Kasumi-1 (cell line): Measurements from ENCODE around the gene ERAP2.

Source experiments
- DNase-seq, 2 experiments: peaks; one replicate each; lab custom pipeline; 2025; lab: John Stamatoyannopoulos, UW

The ERAP2 gene

GRCh38 chr5:96863949-96864584 lies 12.2 kb upstream of the ERAP2 start:
- no peak for DNase-seq

DNA sequence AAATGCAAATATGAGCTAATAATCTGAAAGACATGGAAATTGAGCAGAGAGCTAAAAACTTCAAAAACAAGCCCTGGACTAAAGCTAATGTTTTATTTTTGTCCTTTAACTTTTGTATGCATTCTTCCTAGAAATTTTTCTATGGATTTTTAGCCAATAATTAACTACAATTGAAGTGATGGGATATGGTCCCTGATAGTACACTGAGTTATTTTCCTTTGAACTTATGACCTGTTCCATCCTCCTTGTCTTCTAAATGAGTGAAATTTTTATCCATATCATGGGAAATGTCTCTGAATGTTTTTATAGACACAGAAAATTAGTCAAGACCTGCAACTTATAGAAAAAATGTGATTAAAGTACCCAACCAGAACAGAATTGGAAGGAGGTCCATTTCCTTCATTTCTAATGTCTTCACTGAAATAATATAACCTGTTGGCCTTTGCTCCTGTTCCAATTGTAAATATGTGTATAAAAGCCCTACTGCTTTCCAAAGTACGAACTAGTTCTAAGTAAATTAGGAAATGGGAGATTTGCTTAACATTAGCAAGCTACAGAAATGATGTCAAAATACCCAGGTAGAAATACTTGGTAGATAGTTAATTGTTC lies 11.3 kb upstream of the ERAP2 start:
- no peak for DNase-seq

GRCh38 chr5:96868603-96869371 lies 7.5 kb upstream of the ERAP2 start:
- peak; percentile 80 to 83 for DNase-seq

GRCh38 chr5:96869372-96869641 lies 7.0 kb upstream of the ERAP2 start:
- DNase-seq, result no peak

DNA sequence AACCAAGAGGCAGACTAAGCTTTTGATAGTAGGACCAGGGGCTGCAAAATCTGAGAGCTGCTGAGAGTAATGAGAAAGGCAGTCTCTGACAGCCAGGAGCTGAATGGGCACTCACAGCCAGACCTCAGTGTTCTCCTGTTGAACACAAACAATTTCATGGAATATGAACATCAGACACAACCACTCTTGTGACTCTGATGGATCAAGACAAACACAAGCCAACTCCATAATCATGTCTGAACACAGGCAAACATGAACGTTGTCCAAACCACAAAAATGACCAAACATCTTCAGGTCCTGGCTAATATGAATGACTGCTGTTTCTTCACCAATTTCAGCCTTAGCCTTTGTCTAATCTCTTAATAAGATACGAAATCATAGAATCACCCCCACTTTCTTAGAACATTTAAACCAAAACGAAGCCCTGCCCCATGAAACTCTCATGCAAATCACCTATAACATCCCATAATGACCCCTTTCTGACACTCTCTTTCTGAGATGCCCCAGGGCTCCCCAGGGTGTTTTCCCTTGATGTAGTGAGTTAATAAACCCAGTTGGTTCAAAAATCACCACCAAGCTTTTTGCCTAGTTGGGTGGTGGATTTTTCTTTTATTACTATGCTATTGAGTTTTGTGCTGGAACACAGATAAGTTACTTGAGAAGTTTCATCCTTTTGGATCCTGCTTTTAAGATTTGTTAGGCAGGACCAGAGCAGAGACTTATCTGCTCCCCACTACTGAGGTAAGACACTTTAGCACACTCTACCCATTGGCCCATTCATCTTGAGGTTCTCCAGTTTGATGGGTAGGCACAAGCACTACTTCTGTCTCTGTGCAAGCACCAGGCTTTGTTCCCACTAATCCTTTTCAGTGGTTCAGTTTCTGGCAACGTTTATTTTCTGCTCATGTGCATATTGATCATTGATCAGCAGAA lies 5.9 kb upstream of the ERAP2 start:
- no peak for DNase-seq

DNA sequence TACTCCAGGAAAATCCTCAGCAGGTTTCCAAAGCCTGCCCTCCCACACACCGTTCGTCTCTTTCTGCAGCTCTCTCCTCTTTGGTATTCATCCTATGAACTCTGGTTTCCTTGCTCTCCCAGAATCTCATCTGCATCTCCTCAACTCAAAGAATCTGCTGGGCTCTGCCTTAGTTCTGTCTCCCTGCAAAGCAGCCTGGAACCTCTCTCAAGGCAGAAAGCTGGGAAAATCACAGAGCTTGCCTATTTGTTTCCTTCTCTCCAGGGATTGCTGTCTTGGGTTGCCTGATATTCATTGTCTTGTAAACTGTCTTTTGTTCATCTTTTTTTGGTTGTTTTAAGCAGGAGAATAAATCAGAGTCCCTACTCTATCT lies 5.3 kb upstream of the ERAP2 start:
- DNase-seq, result no peak

DNA sequence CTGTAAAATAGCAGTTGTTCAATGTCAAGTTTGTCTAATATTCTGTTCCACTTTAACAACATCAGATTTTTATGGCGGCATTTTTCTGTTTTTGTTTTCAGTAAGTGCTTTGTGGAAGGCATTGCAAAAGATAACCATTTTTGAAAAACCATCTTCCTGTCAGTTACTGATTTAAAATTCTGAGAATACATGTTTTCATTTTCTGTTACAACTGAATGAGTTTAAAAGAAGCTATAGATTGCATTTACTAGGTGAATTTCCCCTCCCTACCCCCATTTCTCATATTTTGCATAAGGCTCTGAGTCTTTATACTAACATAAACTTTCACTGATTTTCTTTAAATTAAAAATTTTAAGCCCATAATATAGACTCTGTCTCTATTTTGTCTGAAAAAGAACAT lies 4.6 kb upstream of the ERAP2 start:
- no peak for DNase-seq

DNA sequence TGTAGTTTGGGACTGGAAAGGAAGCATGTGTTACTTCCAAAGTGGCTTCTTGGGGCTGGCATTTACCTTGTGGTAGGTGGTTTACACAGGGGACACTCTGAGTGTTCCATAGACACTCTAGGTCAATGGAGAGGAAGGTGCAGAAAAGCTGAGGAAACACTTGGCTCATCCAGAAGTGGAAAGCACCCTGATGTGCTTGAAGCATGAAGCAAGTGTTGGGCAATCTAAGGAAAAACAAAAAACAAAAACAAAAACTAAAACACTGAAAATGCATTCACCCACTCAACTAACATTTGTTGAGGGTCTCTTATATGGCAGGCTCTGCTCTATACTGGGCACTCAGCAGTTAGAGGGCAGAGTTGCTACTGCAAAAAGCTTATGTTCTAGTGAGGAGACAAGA lies 2.9 kb upstream of the ERAP2 start:
- no peak for DNase-seq

- no peak for DNase-seq
Observed at GRCh38 chr5:96874631-96875030, 1.7 kb upstream of the ERAP2 start.

- DNase-seq, result peak; percentile 18 to 47
Observed at GRCh38 chr5:96875791-96876291, 459 bp upstream of the ERAP2 start.

- DNase-seq, result peak in 1 of 2 experiments; percentile 10
Observed at GRCh38 chr5:96876977-96877469, 723 bp downstream of the ERAP2 start.

GRCh38 chr5:96879665-96880064 lies 3.4 kb downstream of the ERAP2 start:
- no peak for DNase-seq

DNA sequence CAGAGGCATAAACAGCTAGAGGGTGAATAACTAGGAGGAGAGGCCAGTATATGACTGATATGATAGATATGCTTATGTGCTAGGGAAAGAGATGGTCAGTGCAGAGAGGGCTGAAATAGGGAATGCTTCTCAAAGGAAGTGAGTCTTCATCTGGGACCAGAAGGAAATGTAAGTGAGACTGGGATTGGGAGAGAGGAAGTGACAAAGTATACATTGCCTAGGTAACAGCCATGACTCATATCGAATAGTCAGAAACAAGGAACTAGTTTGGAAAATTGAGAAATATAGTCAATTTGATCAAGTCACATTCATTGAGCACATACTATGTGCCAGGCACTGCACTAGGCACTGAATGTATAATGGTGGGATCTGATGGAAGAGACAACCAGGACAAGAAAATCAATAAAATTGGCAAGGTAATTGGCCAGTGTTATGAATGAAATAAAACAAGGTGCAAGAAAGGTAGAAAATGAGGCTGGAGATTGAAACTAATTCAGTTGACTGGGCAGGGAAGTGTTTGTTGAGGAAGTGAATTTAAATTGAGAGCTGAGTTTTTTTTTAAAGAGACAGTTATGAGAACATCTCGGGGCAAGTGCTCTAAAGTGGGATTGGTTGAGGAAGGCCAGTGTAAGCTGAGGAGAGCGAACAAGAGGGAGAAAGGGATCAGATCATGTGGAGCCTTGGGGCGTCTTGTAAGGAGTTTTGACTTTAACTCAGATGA lies 4.3 kb downstream of the ERAP2 start:
- DNase-seq, result peak; percentile 34

DNA sequence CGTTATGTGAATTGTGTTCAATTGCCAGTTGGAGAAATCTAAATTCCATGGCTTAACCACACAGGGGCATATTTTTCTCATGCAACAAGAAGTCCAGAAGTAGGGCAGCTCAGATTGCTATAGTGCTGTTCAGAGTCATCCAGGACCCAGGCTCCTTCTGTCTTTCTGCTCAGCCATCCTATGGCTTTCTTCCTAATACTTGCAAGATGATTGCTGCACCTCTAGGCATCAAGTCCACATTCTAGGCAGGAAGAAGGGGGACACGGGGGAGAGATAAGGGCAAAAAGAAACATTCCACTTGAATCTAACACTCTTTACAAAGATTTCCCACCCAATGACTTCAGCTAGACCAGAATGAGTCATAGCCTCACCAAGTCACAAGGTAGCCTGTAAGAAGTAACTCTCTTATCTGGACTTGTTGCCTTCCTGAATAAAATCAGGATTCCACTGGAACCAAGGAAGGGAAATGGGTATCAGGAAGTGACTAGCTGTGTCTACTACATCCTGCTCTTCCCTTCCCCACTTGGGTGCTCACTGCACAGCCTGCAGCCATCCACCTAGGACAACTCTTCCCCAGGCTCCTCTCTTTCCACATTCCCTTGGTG lies 5.3 kb downstream of the ERAP2 start:
- no peak for DNase-seq

GRCh38 chr5:96883871-96884270 lies 7.6 kb downstream of the ERAP2 start:
- DNase-seq, result no peak

GRCh38 chr5:96884995-96885394 lies 8.7 kb downstream of the ERAP2 start:
- no peak for DNase-seq

GRCh38 chr5:96885518-96886338 lies 9.4 kb downstream of the ERAP2 start:
- DNase-seq, result peak in 1 of 2 experiments; percentile 13

DNA sequence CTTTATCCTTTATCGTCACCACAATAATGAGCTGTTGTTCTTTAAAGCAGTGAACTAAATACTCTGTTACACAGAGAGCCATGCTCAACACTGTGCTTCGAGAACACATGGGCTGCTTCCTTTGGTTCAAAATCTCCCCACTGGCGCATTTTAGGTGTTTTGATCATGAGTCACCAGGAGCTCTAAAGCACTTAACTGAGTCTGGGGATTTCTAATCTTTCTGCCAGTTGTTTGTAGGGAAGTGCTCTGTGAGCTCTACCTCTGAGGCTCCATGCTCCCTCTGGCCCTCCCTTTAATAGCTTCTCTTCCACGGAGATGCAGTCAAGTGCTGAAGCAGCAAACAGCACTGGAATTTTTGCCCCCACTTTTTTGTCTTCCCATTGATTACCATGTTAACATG lies 17.0 kb downstream of the ERAP2 start:
- DNase-seq, result no peak

DNA sequence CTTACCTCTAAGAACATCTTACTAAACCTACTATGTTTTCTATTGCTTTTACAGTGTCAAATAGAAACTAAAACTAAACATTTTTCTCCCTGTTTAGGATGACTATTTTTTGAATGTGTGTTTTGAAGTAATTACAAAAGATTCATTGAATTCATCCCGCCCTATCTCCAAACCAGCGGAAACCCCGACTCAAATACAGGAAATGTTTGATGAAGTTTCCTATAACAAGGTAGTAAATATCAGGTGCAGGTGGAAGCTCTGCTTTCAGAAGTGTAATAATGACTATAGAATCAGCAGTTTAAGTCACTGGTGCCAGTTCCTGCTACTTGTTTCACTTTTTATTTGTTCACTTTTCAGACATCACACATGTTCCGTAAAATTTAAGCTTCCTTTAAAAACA lies 20.0 kb downstream of the ERAP2 start:
- DNase-seq, result no peak

- peak; percentile 67 to 83 for DNase-seq
Observed at GRCh38 chr5:96896806-96897205, 20.5 kb downstream of the ERAP2 start.
